HL-60 (cell line): Measurements from ENCODE around the gene ARG2.

Source experiments
- DNase-seq, 2 experiments: peaks; one replicate each; pipeline ENCODE4 v3.0.0-alpha.2; 2010 to 2020; ENCODE audit warnings: low read depth in 1 of 2, low spot score in 1 of 2
- H3K27ac ChIP-seq: fragments of 250-450 bp; sonication (Bioruptor Pico); replicated peaks from 2 replicates; pipeline ENCODE4 v1.5.1; 2020; ENCODE audit warnings: mild to moderate bottlenecking, moderate library complexity
- H3K27me3 ChIP-seq: fragments of 250-450 bp; sonication (Bioruptor Pico); 2 replicates; pipeline ENCODE4 v1.5.1; 2021; ENCODE audit warnings: mild to moderate bottlenecking, moderate library complexity; ENCODE audit not compliant: insufficient read depth, poor library complexity, severe bottlenecking
- H3K4me3 ChIP-seq: replicated peaks from 2 replicates; pipeline ENCODE4 v1.5.1; 2011; ENCODE audit warnings: mild to moderate bottlenecking, control low read depth, low read length; ENCODE audit not compliant: insufficient read depth
- GABPA ChIP-seq: IDR thresholded peaks from 2 replicates; pipeline ENCODE4 v1.6.1; 2012; ENCODE audit warnings: low read depth
- POLR2AphosphoS5 ChIP-seq: IDR thresholded peaks from 2 replicates; pipeline ENCODE4 v1.6.1; 2012; ENCODE audit warnings: low read depth
- SPI1 ChIP-seq: IDR thresholded peaks from 2 replicates; pipeline ENCODE4 v1.6.1; 2012; ENCODE audit warnings: low read depth, mild to moderate bottlenecking, borderline replicate concordance
- TF ChIP-seq, protein P1 (sequence below): IDR thresholded peaks from one replicate; pipeline ENCODE4 v1.5.1; 2011; ENCODE audit warnings: low read length, control low read depth, inconsistent platforms; ENCODE audit not compliant: insufficient read depth
- TF ChIP-seq, protein P2 (sequence below): IDR thresholded peaks from 2 replicates; pipeline ENCODE4 v1.6.1; 2012; ENCODE audit warnings: low read depth; ENCODE audit not compliant: insufficient replicate concordance

Gene ARG2

DNA sequence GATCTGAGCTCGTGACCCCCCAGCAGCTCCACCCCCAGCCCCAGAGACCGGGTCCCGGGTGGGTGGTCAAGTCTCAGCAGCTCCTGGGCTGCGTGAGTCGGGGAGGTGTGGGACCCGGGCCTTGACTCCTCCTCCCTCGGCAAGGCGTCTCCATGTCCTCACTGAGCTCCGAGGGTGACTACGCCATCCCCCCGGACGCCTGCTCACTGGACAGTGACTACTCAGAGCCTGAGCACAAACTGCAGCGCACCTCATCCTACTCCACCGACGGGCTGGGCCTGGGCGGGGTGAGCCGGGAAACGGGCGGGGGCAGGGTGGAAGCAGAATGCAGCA, 47.8 kb upstream of the ARG2 start:
- TF ChIP-seq POLR2AphosphoS5: no peak
- TF ChIP-seq SPI1: no peak
- TF ChIP-seq GABPA: no peak
- TF ChIP-seq, protein P1, sequence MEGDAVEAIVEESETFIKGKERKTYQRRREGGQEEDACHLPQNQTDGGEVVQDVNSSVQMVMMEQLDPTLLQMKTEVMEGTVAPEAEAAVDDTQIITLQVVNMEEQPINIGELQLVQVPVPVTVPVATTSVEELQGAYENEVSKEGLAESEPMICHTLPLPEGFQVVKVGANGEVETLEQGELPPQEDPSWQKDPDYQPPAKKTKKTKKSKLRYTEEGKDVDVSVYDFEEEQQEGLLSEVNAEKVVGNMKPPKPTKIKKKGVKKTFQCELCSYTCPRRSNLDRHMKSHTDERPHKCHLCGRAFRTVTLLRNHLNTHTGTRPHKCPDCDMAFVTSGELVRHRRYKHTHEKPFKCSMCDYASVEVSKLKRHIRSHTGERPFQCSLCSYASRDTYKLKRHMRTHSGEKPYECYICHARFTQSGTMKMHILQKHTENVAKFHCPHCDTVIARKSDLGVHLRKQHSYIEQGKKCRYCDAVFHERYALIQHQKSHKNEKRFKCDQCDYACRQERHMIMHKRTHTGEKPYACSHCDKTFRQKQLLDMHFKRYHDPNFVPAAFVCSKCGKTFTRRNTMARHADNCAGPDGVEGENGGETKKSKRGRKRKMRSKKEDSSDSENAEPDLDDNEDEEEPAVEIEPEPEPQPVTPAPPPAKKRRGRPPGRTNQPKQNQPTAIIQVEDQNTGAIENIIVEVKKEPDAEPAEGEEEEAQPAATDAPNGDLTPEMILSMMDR: no peak
- TF ChIP-seq, protein P2, sequence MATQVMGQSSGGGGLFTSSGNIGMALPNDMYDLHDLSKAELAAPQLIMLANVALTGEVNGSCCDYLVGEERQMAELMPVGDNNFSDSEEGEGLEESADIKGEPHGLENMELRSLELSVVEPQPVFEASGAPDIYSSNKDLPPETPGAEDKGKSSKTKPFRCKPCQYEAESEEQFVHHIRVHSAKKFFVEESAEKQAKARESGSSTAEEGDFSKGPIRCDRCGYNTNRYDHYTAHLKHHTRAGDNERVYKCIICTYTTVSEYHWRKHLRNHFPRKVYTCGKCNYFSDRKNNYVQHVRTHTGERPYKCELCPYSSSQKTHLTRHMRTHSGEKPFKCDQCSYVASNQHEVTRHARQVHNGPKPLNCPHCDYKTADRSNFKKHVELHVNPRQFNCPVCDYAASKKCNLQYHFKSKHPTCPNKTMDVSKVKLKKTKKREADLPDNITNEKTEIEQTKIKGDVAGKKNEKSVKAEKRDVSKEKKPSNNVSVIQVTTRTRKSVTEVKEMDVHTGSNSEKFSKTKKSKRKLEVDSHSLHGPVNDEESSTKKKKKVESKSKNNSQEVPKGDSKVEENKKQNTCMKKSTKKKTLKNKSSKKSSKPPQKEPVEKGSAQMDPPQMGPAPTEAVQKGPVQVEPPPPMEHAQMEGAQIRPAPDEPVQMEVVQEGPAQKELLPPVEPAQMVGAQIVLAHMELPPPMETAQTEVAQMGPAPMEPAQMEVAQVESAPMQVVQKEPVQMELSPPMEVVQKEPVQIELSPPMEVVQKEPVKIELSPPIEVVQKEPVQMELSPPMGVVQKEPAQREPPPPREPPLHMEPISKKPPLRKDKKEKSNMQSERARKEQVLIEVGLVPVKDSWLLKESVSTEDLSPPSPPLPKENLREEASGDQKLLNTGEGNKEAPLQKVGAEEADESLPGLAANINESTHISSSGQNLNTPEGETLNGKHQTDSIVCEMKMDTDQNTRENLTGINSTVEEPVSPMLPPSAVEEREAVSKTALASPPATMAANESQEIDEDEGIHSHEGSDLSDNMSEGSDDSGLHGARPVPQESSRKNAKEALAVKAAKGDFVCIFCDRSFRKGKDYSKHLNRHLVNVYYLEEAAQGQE: no peak
- no peak overlapping the region for H3K4me3 ChIP-seq
- H3K27ac ChIP-seq: no peak overlapping the region
- no peak for DNase-seq
- no peaks in the 10 kb centered on the region for H3K27me3 ChIP-seq

GRCh38 chr14:67572608-67573007, 47.1 kb upstream of the ARG2 start:
- TF ChIP-seq POLR2AphosphoS5 (no peak), SPI1 (no peak), GABPA (no peak)
- TF ChIP-seq, protein P2: no peak
- TF ChIP-seq, protein P1: no peak
- Histone ChIP-seq H3K27ac (no peak overlapping the region), H3K4me3 (no peak overlapping the region), H3K27me3 (no peaks in the 10 kb centered on the region)
- no peak for DNase-seq

DNA sequence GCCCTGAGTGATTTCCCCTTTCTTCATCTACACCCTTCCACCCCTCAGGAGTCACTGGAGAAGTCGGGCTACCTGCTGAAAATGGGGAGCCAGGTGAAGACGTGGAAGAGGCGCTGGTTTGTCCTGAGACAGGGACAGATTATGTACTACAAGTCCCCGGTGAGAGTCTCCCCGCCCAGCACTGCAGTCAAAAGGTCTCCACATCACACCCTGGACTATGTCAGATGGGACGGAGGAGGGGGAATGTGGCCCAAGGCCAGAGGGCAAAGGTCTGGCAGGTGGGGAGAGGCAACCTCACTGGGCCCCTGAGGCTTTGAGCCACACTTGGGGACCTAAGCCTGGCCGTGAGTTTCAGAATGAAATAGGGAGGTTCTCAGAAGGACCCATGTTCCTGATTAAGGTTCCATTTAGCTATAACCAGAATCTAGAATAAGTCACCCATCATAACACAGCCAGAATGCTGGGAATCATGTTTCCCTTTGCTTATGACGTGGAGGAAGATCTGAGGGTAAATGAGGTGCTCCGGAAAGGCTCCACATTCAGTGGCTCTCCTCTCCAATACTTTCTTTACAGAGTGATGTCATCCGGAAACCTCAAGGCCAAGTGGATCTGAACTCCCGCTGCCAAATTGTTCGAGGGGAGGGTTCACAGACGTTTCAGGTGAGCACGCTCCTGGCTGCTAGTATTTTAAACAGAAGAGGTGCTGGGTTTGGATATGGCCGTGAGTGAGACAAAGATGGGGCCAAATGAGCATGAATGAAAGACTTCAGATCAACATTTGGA, 46.3 kb upstream of the ARG2 start:
- no peak for DNase-seq
- Histone ChIP-seq H3K4me3 (no peak overlapping the region), H3K27me3 (no peaks in the 10 kb centered on the region), H3K27ac (no peak overlapping the region)
- no peak for TF ChIP-seq POLR2AphosphoS5
- TF ChIP-seq, protein P2: no peak
- TF ChIP-seq GABPA: no peak
- no peak for TF ChIP-seq SPI1
- TF ChIP-seq, protein P1: no peak
